Measurements from ENCODE around the gene CLEC16A. TPM values are rescaled to one million over a fixed set of nuclear protein-coding genes. Genes with fewer than 3 reads are reported as not detected.

CLEC16A gene
- total and polyA plus RNA-seq, 7 experiments from 2014 or later, result 14.7 to 38.2 (median 31.8) TPM

DNA sequence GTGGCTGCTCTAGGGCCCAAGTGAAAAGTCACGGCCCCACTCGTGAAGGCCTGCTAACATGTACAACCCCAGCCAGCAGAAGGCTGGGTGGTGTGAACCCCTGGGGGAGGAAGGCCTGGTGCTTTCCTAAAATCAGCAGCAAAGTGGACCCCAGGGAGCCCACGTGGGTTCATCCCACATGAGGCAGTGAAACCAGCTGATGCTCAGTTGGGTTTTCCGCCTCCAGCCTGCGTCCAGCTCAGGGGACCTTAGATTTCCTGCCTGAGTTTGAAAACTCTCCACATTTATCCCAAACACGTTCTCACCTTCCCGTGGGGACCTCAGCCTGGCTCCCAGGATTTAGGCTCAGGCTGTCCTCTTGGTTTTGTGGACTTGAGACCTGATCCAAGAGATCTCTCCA lies 225.8 kb downstream of the CLEC16A start:
- no peaks in the 10 kb centered on the region for H3K9me3 Mint-ChIP-seq
- no peaks in the 10 kb centered on the region for H3K9me3 ChIP-seq (ENCODE audit: control insufficient read depth in 2 of 3, low read length in 3 of 3)
- ATAC-seq (no peak), DNase-seq (no peak)
- H3K27me3 ChIP-seq (ENCODE audit: control insufficient read depth in 2 of 2, insufficient read depth in 2 of 2, low read length in 2 of 2), result no peaks in the 10 kb centered on the region
- peak overlapping the region in 1 of 9 donors; percentile 45 for H3K27ac Mint-ChIP-seq
- H3K4me1 Mint-ChIP-seq, result peaks cover 0 to 42% (median 7%) of the 10 kb centered on the region in 7 donors
- intact Hi-C loops (cut with micrococcal nuclease), result no loop called here
- ChIA-PET CTCF (interaction anchor here (1.3 kb wide), 1 partner anchor 55 kb away, joined by 4 read pairs; no protein-coding TSS in a partner anchor), POLR2A (no interaction called here)
- no peak overlapping the region for H3K4me3 Mint-ChIP-seq
- no peaks in the 10 kb centered on the region for H3K27me3 Mint-ChIP-seq
- H3K4me3 ChIP-seq (ENCODE audit: low read length), result no peak overlapping the region
- peaks cover 6 to 57% (median 18%) of the 10 kb centered on the region in 5 donors for H3K36me3 Mint-ChIP-seq
- H3K4me1 ChIP-seq (ENCODE audit: control insufficient read depth in 2 of 2, insufficient read depth in 2 of 2, low read length in 2 of 2), result no peaks in the 10 kb centered on the region
- H3K36me3 ChIP-seq (ENCODE audit: control insufficient read depth in 2 of 3, insufficient read depth in 3 of 3, low read length in 3 of 3), result peaks cover 0 to 65% (median 0%) of the 10 kb centered on the region in 3 experiments
- H3K27ac ChIP-seq (ENCODE audit: low read depth, low read length), result no peak overlapping the region

DNA sequence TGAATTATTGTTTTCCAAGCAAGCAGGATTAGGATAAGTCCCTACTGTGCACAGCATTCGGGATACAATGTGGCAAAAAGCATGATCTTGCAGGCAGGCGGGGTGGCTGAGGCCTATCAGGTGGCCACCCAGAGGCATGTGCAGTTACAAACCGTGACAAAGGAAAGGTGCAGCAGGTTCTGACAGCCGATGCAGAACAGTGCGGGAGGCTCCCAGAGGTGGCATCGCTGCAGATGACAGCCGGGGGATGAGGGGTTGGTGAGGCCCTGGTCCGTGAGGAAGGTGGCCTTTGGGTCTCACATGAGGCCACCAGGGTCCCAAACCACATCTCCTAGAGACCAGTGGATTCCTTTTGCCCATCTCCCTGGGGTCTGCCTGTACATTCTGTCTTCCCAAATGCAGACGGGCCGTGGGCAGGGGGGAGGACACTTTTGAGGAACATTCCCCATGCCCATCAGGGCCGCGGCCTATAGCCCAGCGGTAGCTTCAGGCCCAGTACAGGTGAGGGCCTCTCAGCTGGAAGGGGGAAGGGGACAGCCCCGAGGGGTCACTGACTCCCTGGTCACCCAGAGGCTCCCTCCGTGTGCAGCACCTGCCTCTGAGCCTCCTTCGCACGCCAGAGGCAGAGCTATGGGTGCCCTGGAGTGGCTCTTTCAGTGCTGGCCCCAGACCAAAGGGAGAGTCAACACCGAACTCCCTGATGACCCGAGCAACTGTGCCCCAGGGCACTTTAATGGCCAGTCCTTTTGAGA lies 226.5 kb downstream of the CLEC16A start:
- intact Hi-C loops (cut with micrococcal nuclease), result no loop called here
- Histone ChIP-seq H3K27ac (ENCODE audit: low read depth, low read length) (no peak overlapping the region), H3K4me1 (ENCODE audit: control insufficient read depth in 2 of 2, insufficient read depth in 2 of 2, low read length in 2 of 2) (no peaks in the 10 kb centered on the region), H3K9me3 (ENCODE audit: control insufficient read depth in 2 of 3, low read length in 3 of 3) (no peaks in the 10 kb centered on the region), H3K27me3 (ENCODE audit: control insufficient read depth in 2 of 2, insufficient read depth in 2 of 2, low read length in 2 of 2) (no peaks in the 10 kb centered on the region), H3K4me3 (ENCODE audit: low read length) (no peak overlapping the region), H3K36me3 (ENCODE audit: control insufficient read depth in 2 of 3, insufficient read depth in 3 of 3, low read length in 3 of 3) (peaks cover 0 to 59% (median 0%) of the 10 kb centered on the region in 3 experiments)
- H3K4me1 Mint-ChIP-seq, result peaks cover 0 to 43% (median 10%) of the 10 kb centered on the region in 7 donors
- peak overlapping the region in 1 of 10 donors; percentile 5 for H3K4me3 Mint-ChIP-seq
- no peak for DNase-seq
- ChIA-PET POLR2A (no interaction called here), CTCF (no interaction called here)
- no peaks in the 10 kb centered on the region for H3K27me3 Mint-ChIP-seq
- peak overlapping the region in 3 of 9 donors; percentile 18 to 45 (median 28) for H3K27ac Mint-ChIP-seq
- no peak for ATAC-seq
- no peaks in the 10 kb centered on the region for H3K9me3 Mint-ChIP-seq
- peaks cover 6 to 60% (median 19%) of the 10 kb centered on the region in 5 donors for H3K36me3 Mint-ChIP-seq

DNA sequence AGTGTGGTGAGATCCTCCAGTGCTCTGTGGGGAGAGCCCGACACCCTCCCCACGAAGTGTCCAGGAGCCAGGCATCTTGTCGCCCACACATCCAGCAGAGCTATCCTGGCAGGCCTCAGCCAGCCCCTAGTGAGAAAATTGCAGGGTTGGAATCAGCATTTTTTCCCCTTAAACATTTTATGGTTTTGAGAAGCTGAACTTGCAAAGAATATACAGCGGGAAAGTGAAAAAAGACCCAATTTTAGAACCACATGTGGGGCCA lies 227.0 kb downstream of the CLEC16A start:
- intact Hi-C loops (cut with micrococcal nuclease), result no loop called here
- Histone ChIP-seq H3K36me3 (ENCODE audit: control insufficient read depth in 2 of 3, insufficient read depth in 3 of 3, low read length in 3 of 3) (peaks cover 0 to 54% (median 0%) of the 10 kb centered on the region in 3 experiments), H3K4me1 (ENCODE audit: control insufficient read depth in 2 of 2, insufficient read depth in 2 of 2, low read length in 2 of 2) (no peaks in the 10 kb centered on the region), H3K4me3 (ENCODE audit: low read length) (no peak overlapping the region), H3K27me3 (ENCODE audit: control insufficient read depth in 2 of 2, insufficient read depth in 2 of 2, low read length in 2 of 2) (no peaks in the 10 kb centered on the region), H3K27ac (ENCODE audit: low read depth, low read length) (no peak overlapping the region), H3K9me3 (ENCODE audit: control insufficient read depth in 2 of 3, low read length in 3 of 3) (no peaks in the 10 kb centered on the region)
- DNase-seq, result no peak
- no peak for ATAC-seq
- Mint-ChIP-seq H3K36me3 (peaks cover 6 to 61% (median 19%) of the 10 kb centered on the region in 5 donors), H3K9me3 (no peaks in the 10 kb centered on the region), H3K27me3 (no peaks in the 10 kb centered on the region), H3K4me3 (no peak overlapping the region), H3K27ac (peak overlapping the region in 2 of 9 donors; percentile 18 to 31), H3K4me1 (peaks cover 2 to 47% (median 13%) of the 10 kb centered on the region in 7 donors)
- CTCF ChIA-PET, result no interaction called here
- POLR2A ChIA-PET, result no interaction called here

GRCh38 chr16:11171757-11172299 lies 227.5 kb downstream of the CLEC16A start:
- Mint-ChIP-seq H3K4me1 (peaks cover 4 to 48% (median 13%) of the 10 kb centered on the region in 7 donors), H3K36me3 (peaks cover 6 to 57% (median 19%) of the 10 kb centered on the region in 5 donors), H3K27ac (peak overlapping the region in 6 of 9 donors; percentile 0 to 44 (median 25))

DNA sequence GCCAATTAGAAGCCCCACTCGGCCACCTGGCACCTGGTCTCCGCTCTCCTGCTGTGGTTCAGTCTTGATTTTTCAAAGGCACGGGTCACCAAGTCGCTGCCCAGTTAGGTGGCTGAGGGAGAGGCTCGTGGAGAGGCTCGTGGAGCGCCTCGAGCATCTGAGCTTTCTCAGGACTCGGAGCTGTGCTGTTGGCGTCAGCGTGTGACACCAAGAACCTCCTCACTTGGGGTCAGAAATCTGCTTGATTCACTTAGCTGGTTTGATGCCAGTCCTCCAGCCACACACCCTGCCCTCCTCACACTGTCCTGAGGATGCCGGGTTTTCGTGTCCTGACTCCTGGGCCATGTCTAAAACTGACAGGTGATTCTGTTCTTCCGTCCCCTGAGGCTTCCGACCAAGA lies 229.1 kb downstream of the CLEC16A start:
- H3K9me3 Mint-ChIP-seq, result no peaks in the 10 kb centered on the region
- H3K4me3 Mint-ChIP-seq, result no peak overlapping the region
- Histone ChIP-seq H3K4me1 (ENCODE audit: control insufficient read depth in 2 of 2, insufficient read depth in 2 of 2, low read length in 2 of 2) (no peaks in the 10 kb centered on the region), H3K9me3 (ENCODE audit: control insufficient read depth in 2 of 3, low read length in 3 of 3) (no peaks in the 10 kb centered on the region), H3K27me3 (ENCODE audit: control insufficient read depth in 2 of 2, insufficient read depth in 2 of 2, low read length in 2 of 2) (no peaks in the 10 kb centered on the region), H3K4me3 (ENCODE audit: low read length) (no peak overlapping the region), H3K36me3 (ENCODE audit: control insufficient read depth in 2 of 3, insufficient read depth in 3 of 3, low read length in 3 of 3) (peaks cover 0 to 34% (median 0%) of the 10 kb centered on the region in 3 experiments), H3K27ac (ENCODE audit: low read depth, low read length) (no peak overlapping the region)
- intact Hi-C loops (cut with micrococcal nuclease), result no loop called here
- DNase-seq, result no peak
- ChIA-PET CTCF (interaction anchor here (0.6 kb wide), 1 partner anchor 21 kb away, joined by 3 read pairs; no protein-coding TSS in a partner anchor), POLR2A (no interaction called here)
- H3K4me1 Mint-ChIP-seq, result peaks cover 4 to 48% (median 13%) of the 10 kb centered on the region in 7 donors
- no peak for ATAC-seq
- peak overlapping the region in 3 of 9 donors; percentile 9 to 21 (median 14) for H3K27ac Mint-ChIP-seq
- H3K36me3 Mint-ChIP-seq, result peaks cover 6 to 41% (median 19%) of the 10 kb centered on the region in 5 donors
- H3K27me3 Mint-ChIP-seq, result no peaks in the 10 kb centered on the region

More at GRCh38 chr16:11171757-11172299, 227.5 kb downstream of the CLEC16A start:
- no peak overlapping the region for H3K4me3 Mint-ChIP-seq
- intact Hi-C loops (cut with micrococcal nuclease), result no loop called here
- ATAC-seq (peak; percentile 29), DNase-seq (no peak)
- ChIA-PET POLR2A (no interaction called here), CTCF (interaction anchor here (0.8 kb wide), 1 partner anchor 76 kb away, joined by 3 read pairs; no protein-coding TSS in a partner anchor)
- Histone ChIP-seq H3K4me1 (ENCODE audit: control insufficient read depth in 2 of 2, insufficient read depth in 2 of 2, low read length in 2 of 2) (no peaks in the 10 kb centered on the region), H3K36me3 (ENCODE audit: control insufficient read depth in 2 of 3, insufficient read depth in 3 of 3, low read length in 3 of 3) (peaks cover 0 to 49% (median 0%) of the 10 kb centered on the region in 3 experiments), H3K27ac (ENCODE audit: low read depth, low read length) (no peak overlapping the region), H3K4me3 (ENCODE audit: low read length) (no peak overlapping the region), H3K27me3 (ENCODE audit: control insufficient read depth in 2 of 2, insufficient read depth in 2 of 2, low read length in 2 of 2) (no peaks in the 10 kb centered on the region), H3K9me3 (ENCODE audit: control insufficient read depth in 2 of 3, low read length in 3 of 3) (no peaks in the 10 kb centered on the region)
- H3K27me3 Mint-ChIP-seq, result no peaks in the 10 kb centered on the region
- H3K9me3 Mint-ChIP-seq, result no peaks in the 10 kb centered on the region

- Histone ChIP-seq H3K9me3 (ENCODE audit: control insufficient read depth in 2 of 3, low read length in 3 of 3) (no peaks in the 10 kb centered on the region), H3K4me3 (ENCODE audit: low read length) (no peak overlapping the region), H3K36me3 (ENCODE audit: control insufficient read depth in 2 of 3, insufficient read depth in 3 of 3, low read length in 3 of 3) (peaks cover 0 to 33% (median 0%) of the 10 kb centered on the region in 3 experiments), H3K27ac (ENCODE audit: low read depth, low read length) (no peak overlapping the region), H3K27me3 (ENCODE audit: control insufficient read depth in 2 of 2, insufficient read depth in 2 of 2, low read length in 2 of 2) (no peaks in the 10 kb centered on the region), H3K4me1 (ENCODE audit: control insufficient read depth in 2 of 2, insufficient read depth in 2 of 2, low read length in 2 of 2) (no peaks in the 10 kb centered on the region)
- intact Hi-C loops (cut with micrococcal nuclease), result no loop called here
- H3K9me3 Mint-ChIP-seq, result no peaks in the 10 kb centered on the region
- H3K36me3 Mint-ChIP-seq, result peaks cover 6 to 47% (median 23%) of the 10 kb centered on the region in 5 donors
- DNase-seq, result no peak
- no peaks in the 10 kb centered on the region for H3K27me3 Mint-ChIP-seq
- H3K4me1 Mint-ChIP-seq, result peaks cover 4 to 51% (median 13%) of the 10 kb centered on the region in 7 donors
- H3K4me3 Mint-ChIP-seq, result no peak overlapping the region
- CTCF ChIA-PET, result no interaction called here
- ATAC-seq, result no peak
- H3K27ac Mint-ChIP-seq, result no peak overlapping the region
- POLR2A ChIA-PET, result no interaction called here
Observed at GRCh38 chr16:11174141-11174540, 229.8 kb downstream of the CLEC16A start.
